Loucy (cell line): Measurements from ENCODE around the gene ADARB2.

Experiments used
- CTCF ChIP-seq: fragments of 200-600 bp; sonication (generic); conservative IDR thresholded peaks from 2 replicates; pipeline ENCODE4 v1.5.1; 2014; ENCODE audit warnings: mild to moderate bottlenecking, antibody characterized with exemption, low read length
- EZH2phosphoT487 ChIP-seq: fragments of 200-600 bp; IDR thresholded peaks from 2 replicates; pipeline ENCODE4 v1.6.1; 2018; ENCODE audit warnings: antibody characterized with exemption, mild to moderate bottlenecking, moderate library complexity, borderline replicate concordance

- no peak for TF ChIP-seq CTCF
- no peak for TF ChIP-seq EZH2phosphoT487
Measured at GRCh38 chr10:1316809-1317143, 420.5 kb downstream of the ADARB2 start.
